H1 (cell line): ENCODE data around the gene P3H1. TPM values are rescaled to one million over a fixed set of nuclear protein-coding genes. Genes with fewer than 3 reads are reported as not detected.

ENCODE experiments used
- CTCF ChIA-PET: fragments of 300-600 bp; sonication (Branson Sonifier 250); formaldehyde crosslinking; loops from one replicate; lab custom pipeline; 2021; ENCODE audit not compliant: partially characterized antibody; lab: Charles Lee
- POLR2A ChIA-PET: fragments of 300-600 bp; sonication (Branson Sonifier 250); formaldehyde crosslinking; loops from one replicate; lab custom pipeline; 2021; ENCODE audit warnings: inconsistent platforms; ENCODE audit not compliant: partially characterized antibody; lab: Charles Lee
- DNase-seq, 2 experiments: peaks; one replicate each; pipeline versions ENCODE4 v3.0.0 to v3.0.0-alpha.2; 2010 to 2022; ENCODE audit warnings: low spot score in 2 of 2, low read depth in 1 of 2, mixed read lengths in 1 of 2
- FAIRE-seq: peaks from 2 replicates; lab custom pipeline; 2011; peaks lifted over from hg19 to GRCh38; lab: Jason Lieb, UNC
- H2AFZ ChIP-seq: 2 replicates; pipeline ENCODE4 v1.8.1; 2012; ENCODE audit warnings: low read length, inconsistent platforms
- H2AK5ac ChIP-seq: 2 replicates; pipeline ENCODE4 v1.6.1; 2013; ENCODE audit warnings: low read depth, low read length
- H2BK120ac ChIP-seq: replicated peaks from 2 replicates; pipeline ENCODE3; 2013; ENCODE audit warnings: low read depth, low read length, inconsistent platforms
- H2BK12ac ChIP-seq: 2 replicates; pipeline ENCODE4 v1.6.1; 2013; ENCODE audit warnings: low read depth, low read length
- H2BK15ac ChIP-seq: 2 replicates; pipeline ENCODE4 v1.6.1; 2013; ENCODE audit warnings: low read length
- H2BK20ac ChIP-seq: 2 replicates; pipeline ENCODE4 v1.6.1; 2013; ENCODE audit warnings: low read length
- H2BK5ac ChIP-seq: 2 replicates; pipeline ENCODE4 v1.6.1; 2013; ENCODE audit warnings: low read depth, low read length
- H3K14ac ChIP-seq: 2 replicates; pipeline ENCODE4 v1.6.1; 2013; ENCODE audit warnings: inconsistent platforms; ENCODE audit not compliant: insufficient read length
- H3K18ac ChIP-seq: 2 replicates; pipeline ENCODE4 v1.6.1; 2013; ENCODE audit warnings: low read length; ENCODE audit errors: extremely low read depth
- H3K23ac ChIP-seq: 2 replicates; pipeline ENCODE4 v1.6.1; 2013; ENCODE audit warnings: inconsistent platforms; ENCODE audit not compliant: insufficient read length
- H3K23me2 ChIP-seq: 2 replicates; pipeline ENCODE4 v1.6.1; 2013; ENCODE audit warnings: low read depth, low read length
- H3K27ac ChIP-seq: 2 replicates; pipeline ENCODE4 v1.6.1; 2011; ENCODE audit warnings: low read depth, low read length, inconsistent platforms
- H3K27me3 ChIP-seq, 4 experiments: replicated peaks in 1 of 4; 1 replicate in 1 of 4; 2 replicates in 3 of 4; pipeline versions ENCODE4 v1.6.1 to v1.8.1; 2011 to 2013; ENCODE audit warnings: low read length in 3 of 4, mild to moderate bottlenecking in 3 of 4, inconsistent platforms in 2 of 4, mixed read lengths in 2 of 4, moderate library complexity in 1 of 4; ENCODE audit not compliant: control insufficient read depth in 3 of 4, insufficient read depth in 3 of 4; ENCODE audit errors: extremely low read depth in 1 of 4
- H3K36me3 ChIP-seq, 4 experiments: 2 replicates each; pipeline versions ENCODE4 v1.6.1 to v1.8.1; 2011 to 2013; ENCODE audit warnings: mild to moderate bottlenecking in 4 of 4, low read length in 3 of 4, moderate library complexity in 2 of 4, control low read depth in 1 of 4, inconsistent platforms in 1 of 4; ENCODE audit not compliant: insufficient read depth in 4 of 4, control insufficient read depth in 2 of 4
- H3K4ac ChIP-seq: replicated peaks from 2 replicates; pipeline ENCODE3; 2013; ENCODE audit warnings: low read length, low read depth, mixed read lengths, inconsistent platforms; ENCODE audit not compliant: insufficient read length
- H3K4me1 ChIP-seq, 4 experiments: replicated peaks in 1 of 4; 1 replicate in 1 of 4; 2 replicates in 3 of 4; pipeline versions ENCODE4 v1.6.1 to v1.8.1; 2011 to 2013; ENCODE audit warnings: low read length in 3 of 4, inconsistent platforms in 2 of 4, mixed read lengths in 1 of 4; ENCODE audit not compliant: insufficient read depth in 4 of 4, control insufficient read depth in 3 of 4
- H3K4me2 ChIP-seq, 2 experiments: 2 replicates each; pipeline versions ENCODE4 v1.6.1 to v1.8.1; 2011 to 2013; ENCODE audit warnings: low read depth in 2 of 2, low read length in 2 of 2, control low read depth in 1 of 2, inconsistent platforms in 1 of 2, mild to moderate bottlenecking in 1 of 2; ENCODE audit not compliant: insufficient read depth in 1 of 2
- H3K4me3 ChIP-seq, 4 experiments: fragments of 200-600, 300-600 bp in 1 of 4; sonication (generic), shearing (Covaris generic), sonication (Bioruptor Twin) in 1 of 4; 2 replicates each; pipeline versions ENCODE4 v1.5.1 to v1.8.1; 2011 to 2016; ENCODE audit warnings: low read length in 4 of 4, low read depth in 3 of 4, control low read depth in 2 of 4, inconsistent platforms in 2 of 4, mild to moderate bottlenecking in 2 of 4, mixed read lengths in 1 of 4, moderate library complexity in 1 of 4; ENCODE audit not compliant: insufficient read depth in 2 of 4; ENCODE audit errors: extremely low read depth in 1 of 4
- H3K56ac ChIP-seq: replicated peaks from 2 replicates; pipeline ENCODE3; 2013; ENCODE audit warnings: low read depth, mild to moderate bottlenecking, mixed read lengths, low read length, inconsistent platforms; ENCODE audit not compliant: insufficient read length
- H3K79me1 ChIP-seq: 2 replicates; pipeline ENCODE4 v1.6.1; 2013; ENCODE audit warnings: low read depth, low read length, control low read depth
- H3K79me2 ChIP-seq, 2 experiments: 2 replicates each; pipeline versions ENCODE4 v1.6.1 to v1.8.1; 2012 to 2013; ENCODE audit warnings: low read length in 2 of 2, mild to moderate bottlenecking in 2 of 2, inconsistent platforms in 1 of 2; ENCODE audit not compliant: insufficient read depth in 2 of 2, control insufficient read depth in 1 of 2
- H3K9ac ChIP-seq, 4 experiments: replicated peaks in 1 of 4; 1 replicate in 1 of 4; 2 replicates in 3 of 4; pipeline versions ENCODE4 v1.6.1 to v1.8.1; 2011 to 2013; ENCODE audit warnings: low read depth in 3 of 4, low read length in 3 of 4, control low read depth in 2 of 4, mild to moderate bottlenecking in 2 of 4, moderate library complexity in 2 of 4, inconsistent platforms in 1 of 4; ENCODE audit errors: extremely low read depth in 1 of 4
- H3K9me3 ChIP-seq, 2 experiments: 2 replicates each; pipeline versions ENCODE4 v1.6.1 to v1.8.1; 2012 to 2013; ENCODE audit warnings: mild to moderate bottlenecking in 2 of 2, moderate library complexity in 2 of 2, control low read depth in 1 of 2, inconsistent platforms in 1 of 2, low read depth in 1 of 2, low read length in 1 of 2, mixed read lengths in 1 of 2; ENCODE audit not compliant: insufficient read depth in 2 of 2
- H4K20me1 ChIP-seq, 2 experiments: replicated peaks in 1 of 2; 2 replicates each; pipeline versions ENCODE3 to v1.8.1; 2011 to 2013; ENCODE audit warnings: inconsistent platforms in 2 of 2, low read length in 2 of 2, mild to moderate bottlenecking in 1 of 2; ENCODE audit not compliant: insufficient read depth in 2 of 2, control insufficient read depth in 1 of 2
- H4K5ac ChIP-seq: 2 replicates; pipeline ENCODE4 v1.6.1; 2013; ENCODE audit warnings: low read length, low read depth, mixed read lengths, inconsistent platforms; ENCODE audit not compliant: insufficient read length
- H4K8ac ChIP-seq: 2 replicates; pipeline ENCODE4 v1.8.0; 2013; ENCODE audit warnings: mild to moderate bottlenecking, moderate library complexity, low read length, inconsistent platforms; ENCODE audit not compliant: insufficient read depth; ENCODE audit errors: extremely low read depth
- H4K91ac ChIP-seq: replicated peaks from 2 replicates; pipeline ENCODE3; 2013; ENCODE audit warnings: low read length, mixed read lengths, inconsistent platforms; ENCODE audit not compliant: insufficient read length
- RAD21 ChIP-seq, 2 experiments: IDR thresholded peaks in 1 of 2; conservative IDR thresholded peaks in 1 of 2; 2 replicates each; pipeline ENCODE4 v1.6.1; 2011; ENCODE audit warnings: low read depth in 2 of 2, low read length in 2 of 2, improper control_type of control experiment in 1 of 2, inconsistent platforms in 1 of 2, mild to moderate bottlenecking in 1 of 2, moderate library complexity in 1 of 2
- RXRA ChIP-seq: IDR thresholded peaks from 2 replicates; pipeline ENCODE4 v1.6.1; 2011; ENCODE audit warnings: low read depth, mild to moderate bottlenecking, low read length, moderate library complexity; ENCODE audit not compliant: insufficient read depth
- SIN3A ChIP-seq, 2 experiments: IDR thresholded peaks in 1 of 2; conservative IDR thresholded peaks in 1 of 2; 2 replicates each; pipeline ENCODE4 v1.6.1; 2011 to 2012; ENCODE audit warnings: low read length in 2 of 2, improper control_type of control experiment in 1 of 2, low read depth in 1 of 2, mild to moderate bottlenecking in 1 of 2
- WGBS, 2 experiments: shearing (Covaris generic) in 1 of 2; methylation state at CpG; one replicate each; pipeline versions ENCODE4 v1.1.6 to v1.1.7; 2013 to 2015; ENCODE audit warnings: low lambda C conversion rate in 2 of 2, mixed read lengths in 2 of 2, inconsistent platforms in 1 of 2, low coverage in 1 of 2, missing lambda C conversion rate in 1 of 2; ENCODE audit not compliant: insufficient replicate concordance in 2 of 2, insufficient coverage in 1 of 2, insufficient read length in 1 of 2; ENCODE audit errors: extremely low coverage in 1 of 2, missing lambda C conversion rate in 1 of 2; 5-methylcytosine and 5-hydroxymethylcytosine counted together
- polyA plus RNA-seq, 7 experiments: library from polyadenylated mRNA; depleted of rRNA in 3 of 7; stranded (reverse) in 5 of 7; unstranded in 2 of 7; fragments of >200 nt in 5 of 7; fragments of 200-250 nt in 2 of 7; gene quantifications; 1 replicate in 5 of 7; 2 replicates in 1 of 7; 4 replicates in 1 of 7; pipeline versions ENCODE4 v1.2.1 to v1.2.3, GENCODE V29; 2011 to 2013; ENCODE audit warnings: missing spikeins in 2 of 7, mixed read lengths in 2 of 7
- total RNA-seq: library from RNA; stranded (reverse); fragmentation: NEBNext Ultra II Directional; extraction: Animal tissue kit (Norgen Biotek cat#: 25700); gene quantifications from 2 replicates; pipeline ENCODE4 v1.2.1, GENCODE V29; 2021
- TF ChIP-seq, protein P1 (sequence below), 3 experiments: IDR thresholded peaks; 1 replicate in 2 of 3; 2 replicates in 1 of 3; pipeline versions ENCODE4 v1.5.1 to v1.6.1; 2011; ENCODE audit warnings: low read length in 3 of 3, mild to moderate bottlenecking in 3 of 3, inconsistent platforms in 2 of 3, low read depth in 1 of 3, moderate library complexity in 1 of 3; ENCODE audit not compliant: insufficient read depth in 1 of 3; ENCODE audit errors: control extremely low read depth in 1 of 3

P3H1 gene
- total and polyA plus RNA-seq, 2 of the 8 experiments (the other 6 are each of a cell fraction or from before 2014, with no cell fraction given) = 58.4 to 87.5 TPM

DNA sequence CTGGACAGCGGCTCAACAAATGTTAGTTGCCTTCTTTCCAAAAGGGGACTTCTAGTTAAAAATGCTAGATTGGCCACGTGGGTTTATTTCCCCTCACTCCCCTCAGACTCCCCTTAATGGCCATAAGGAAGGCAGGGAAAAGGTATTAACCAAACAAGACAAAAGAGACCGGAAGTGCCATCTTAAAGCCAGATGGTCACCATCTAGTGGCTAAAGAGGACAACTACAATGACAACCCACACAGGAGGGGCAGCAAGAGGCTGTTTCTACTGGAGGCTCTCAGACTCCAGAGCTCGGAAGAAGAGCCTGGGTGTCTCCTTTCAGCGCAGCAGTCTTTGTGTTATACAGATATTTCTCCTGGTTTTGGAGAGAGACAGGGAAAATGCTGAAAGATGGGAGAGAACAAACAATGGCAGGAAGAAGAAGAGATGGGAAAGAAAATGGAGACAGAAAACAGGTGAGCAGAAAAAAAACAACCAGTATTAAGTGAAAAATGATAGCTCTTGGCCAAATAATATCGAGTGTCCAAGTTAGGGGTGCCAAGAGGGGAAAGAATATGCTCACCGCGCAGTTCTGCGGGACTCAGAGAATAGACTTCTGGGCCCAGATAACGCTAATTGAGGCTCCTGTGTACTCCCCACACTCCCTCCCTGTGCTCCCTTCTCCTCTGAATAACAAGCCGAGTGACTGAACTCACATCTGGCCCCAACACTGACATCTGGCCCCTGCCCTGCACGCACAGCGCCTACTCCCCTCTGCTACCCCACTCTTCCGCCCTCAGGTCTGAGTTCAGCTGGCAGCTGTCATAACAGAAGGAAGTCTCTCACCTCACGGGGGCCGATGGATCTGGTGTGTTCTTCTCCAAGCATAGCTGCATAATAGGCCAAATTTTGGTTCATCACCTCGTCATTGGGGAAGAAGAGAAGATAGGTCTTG, 9.6 kb downstream of the P3H1 start:
- Histone ChIP-seq H4K91ac (no peak overlapping the region), H3K14ac (no peak overlapping the region), H3K79me2 (no peaks in the 10 kb centered on the region), H3K4me2 (no peak overlapping the region), H3K56ac (no peak overlapping the region), H2BK5ac (no peak overlapping the region), H3K9me3 (peaks cover 0 to 2% of the 10 kb centered on the region in 2 experiments; a peak in 2 of 4 replicates), H2BK20ac (no peak overlapping the region), H3K27me3 (no peaks in the 10 kb centered on the region), H4K8ac (no peak overlapping the region), H3K18ac (peak overlapping the region; percentile 27; the same call in 1 of the 2 replicates), H3K4me1 (no peaks in the 10 kb centered on the region), H3K27ac (no peak overlapping the region), H3K23ac (no peak overlapping the region), H2BK120ac (no peak overlapping the region), H4K5ac (no peak overlapping the region), H3K79me1 (no peaks in the 10 kb centered on the region), H3K4ac (no peak overlapping the region), H2BK15ac (no peak overlapping the region), H2BK12ac (no peak overlapping the region), H3K36me3 (peaks cover 13 to 60% (median 44%) of the 10 kb centered on the region in 4 experiments), H3K9ac (no peak overlapping the region), H3K4me3 (no peak overlapping the region), H2AFZ (no peak overlapping the region), H4K20me1 (no peaks in the 10 kb centered on the region), H3K23me2 (no peaks in the 10 kb centered on the region), H2AK5ac (no peak overlapping the region)
- FAIRE-seq (peak; percentile 84), DNase-seq (no peak)
- TF ChIP-seq RAD21 (IDR thresholded peaks at IDR 0.05 in 1 of 2, conservative IDR thresholded peaks at IDR 0.05 in 1 of 2; ENCODE audit: low read depth in 2 of 2, low read length in 2 of 2) (peak; percentile 51 to 61), SIN3A (conservative IDR thresholded peaks at IDR 0.05 in 1 of 2, IDR thresholded peaks at IDR 0.05 in 1 of 2; ENCODE audit: low read depth in 1 of 2, low read length in 2 of 2) (0 out of 4 replicates have a peak, but pooled peaks of 1 of the 2 experiments have one; percentile 59), RXRA (no peak)
- TF ChIP-seq, protein P1, sequence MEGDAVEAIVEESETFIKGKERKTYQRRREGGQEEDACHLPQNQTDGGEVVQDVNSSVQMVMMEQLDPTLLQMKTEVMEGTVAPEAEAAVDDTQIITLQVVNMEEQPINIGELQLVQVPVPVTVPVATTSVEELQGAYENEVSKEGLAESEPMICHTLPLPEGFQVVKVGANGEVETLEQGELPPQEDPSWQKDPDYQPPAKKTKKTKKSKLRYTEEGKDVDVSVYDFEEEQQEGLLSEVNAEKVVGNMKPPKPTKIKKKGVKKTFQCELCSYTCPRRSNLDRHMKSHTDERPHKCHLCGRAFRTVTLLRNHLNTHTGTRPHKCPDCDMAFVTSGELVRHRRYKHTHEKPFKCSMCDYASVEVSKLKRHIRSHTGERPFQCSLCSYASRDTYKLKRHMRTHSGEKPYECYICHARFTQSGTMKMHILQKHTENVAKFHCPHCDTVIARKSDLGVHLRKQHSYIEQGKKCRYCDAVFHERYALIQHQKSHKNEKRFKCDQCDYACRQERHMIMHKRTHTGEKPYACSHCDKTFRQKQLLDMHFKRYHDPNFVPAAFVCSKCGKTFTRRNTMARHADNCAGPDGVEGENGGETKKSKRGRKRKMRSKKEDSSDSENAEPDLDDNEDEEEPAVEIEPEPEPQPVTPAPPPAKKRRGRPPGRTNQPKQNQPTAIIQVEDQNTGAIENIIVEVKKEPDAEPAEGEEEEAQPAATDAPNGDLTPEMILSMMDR (IDR thresholded peaks at IDR 0.05; ENCODE audit: control extremely low read depth in 1 of 3, insufficient read depth in 1 of 3, low read depth in 1 of 3, low read length in 3 of 3) = peak; percentile 34 to 75 (median 57)
- ChIA-PET CTCF (interaction anchor here (0.6 to 6.8 kb wide), 24 partner anchors 9 to 584 kb away, joined by 3 to 77 read pairs (median 4); partner anchors contain the start of genes C1orf50, CLDN19 and P3H1), POLR2A (interaction anchor here (0.5 to 1.4 kb wide), 3 partner anchors 9 to 1984 kb away, joined by 3 to 8 read pairs (median 3); no protein-coding TSS in a partner anchor)
- 85% methylated on average over 17 of the region's 17 CpGs; no CpG with 5 or more reads in 1 of the 2 experiments for WGBS, 2 experiments
